MCF 10A (cell line): Measurements from ENCODE around the gene RNF217. TPM values are rescaled to one million over a fixed set of nuclear protein-coding genes. Genes with fewer than 3 reads are reported as not detected.
"Not testable (repeated sequence)": the region's sequence is repeated elsewhere in the genome, so short reads cannot be mapped to it uniquely, and the experiment has no call there.

Source experiments
- BruUV-seq: library from RNA; stranded (reverse); fragments of 400-500 nt; replicated peaks from 2 replicates; lab custom pipeline; 2021; lab: Mats Ljungman, UMichigan
- CTCF ChIA-PET: fragments of 300-600 bp; sonication (Branson Sonifier 250); formaldehyde crosslinking; extraction: SDS; loops from one replicate; lab custom pipeline; 2021; ENCODE audit warnings: antibody characterized with exemption, inconsistent platforms; lab: Yijun Ruan, JAX
- POLR2A ChIA-PET: fragments of 300-600, 350-650 bp; sonication (Branson Sonifier 250); formaldehyde crosslinking; extraction: SDS; loops from one replicate; lab custom pipeline; 2020; ENCODE audit warnings: antibody characterized with exemption, inconsistent platforms; lab: Yijun Ruan, JAX
- DNase-seq: peaks from one replicate; pipeline ENCODE4 v3.0.0-alpha.2; 2018; ENCODE audit not compliant: unreplicated experiment
- H3K27ac Mint-ChIP-seq: one replicate; pipeline ENCODE4 v1.8.0; 2022; ENCODE audit warnings: mild to moderate bottlenecking, low read depth, mixed read lengths; ENCODE audit not compliant: unreplicated experiment
- H3K27me3 Mint-ChIP-seq: one replicate; pipeline ENCODE4 v1.8.0; 2022; ENCODE audit warnings: mixed read lengths; ENCODE audit not compliant: insufficient read depth, unreplicated experiment
- H3K36me3 Mint-ChIP-seq: one replicate; pipeline ENCODE4 v1.8.0; 2022; ENCODE audit warnings: mild to moderate bottlenecking, moderate library complexity, mixed read lengths; ENCODE audit not compliant: insufficient read depth, unreplicated experiment
- H3K4me1 Mint-ChIP-seq: one replicate; pipeline ENCODE4 v1.8.0; 2022; ENCODE audit warnings: mixed read lengths; ENCODE audit not compliant: insufficient read depth, unreplicated experiment
- H3K4me3 Mint-ChIP-seq: one replicate; pipeline ENCODE4 v1.8.0; 2022; ENCODE audit warnings: mild to moderate bottlenecking, moderate library complexity, mixed read lengths; ENCODE audit not compliant: unreplicated experiment
- H3K9me3 Mint-ChIP-seq: one replicate; pipeline ENCODE4 v1.8.0; 2022; ENCODE audit warnings: mixed read lengths; ENCODE audit not compliant: unreplicated experiment
- CTCF ChIP-seq: fragments of 200-600 bp; IDR thresholded peaks from one replicate; pipeline ENCODE4 v1.8.0; 2022; ENCODE audit warnings: antibody characterized with exemption, mild to moderate bottlenecking; ENCODE audit not compliant: unreplicated experiment
- intact Hi-C: fragments of 100-400 bp; cut with micrococcal nuclease; formaldehyde crosslinking; loops from 2 replicates; pipeline ENCODE4 v1.14.1; 2022
- total RNA-seq: library from RNA; stranded (reverse); gene quantifications from 2 replicates; pipeline ENCODE4 v1.2.3, GENCODE V29; 2022

RNF217 gene
- total RNA-seq, 1 experiment from 2014 or later, result 24.8 TPM

GRCh38 chr6:124964764-124965105, 2.5 kb downstream of the RNF217 start:
- Mint-ChIP-seq H3K27me3 (no peaks in the 10 kb centered on the region), H3K9me3 (no peaks in the 10 kb centered on the region), H3K36me3 (peaks cover 24% of the 10 kb centered on the region), H3K4me1 (peaks cover 33% of the 10 kb centered on the region), H3K4me3 (peak overlapping the region; percentile 81), H3K27ac (peak overlapping the region; percentile 86)
- BruUV-seq, result no TSS peak
- peak; percentile 16 for DNase-seq
- POLR2A ChIA-PET, result interaction anchor here (0.8 to 6.3 kb wide), 16 partner anchors 9 to 229 kb away, joined by 3 to 62 read pairs (median 6); no protein-coding TSS in a partner anchor
- intact Hi-C loops, result loop anchor here (1.0 kb wide), 1 partner anchor 94 kb away; no protein-coding TSS in a partner anchor
- no peak for TF ChIP-seq CTCF
- CTCF ChIA-PET, result interaction anchor here (0.6 to 4.5 kb wide), 4 partner anchors 18 to 238 kb away, joined by 3 to 49 read pairs (median 6); no protein-coding TSS in a partner anchor

DNA sequence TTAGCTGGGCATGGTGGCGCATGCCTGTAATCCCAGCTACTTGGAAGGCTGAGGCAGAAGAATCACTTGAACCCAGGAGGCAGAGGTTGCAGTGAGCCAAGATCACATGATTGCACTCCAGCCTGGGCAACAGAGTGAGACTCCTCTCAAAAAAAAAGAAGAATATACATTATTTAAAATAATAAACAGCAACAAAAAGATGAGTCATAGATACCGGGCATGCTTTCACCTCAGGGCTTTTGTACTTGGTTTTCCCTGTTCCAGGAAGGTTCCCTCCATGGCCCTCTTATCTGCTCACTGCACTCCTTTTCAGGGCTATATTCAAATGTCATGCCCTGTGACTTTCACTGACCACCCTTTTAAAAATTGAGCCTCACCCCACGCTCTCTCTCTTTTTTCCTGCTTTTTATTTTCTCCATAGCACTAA, 3.2 kb downstream of the RNF217 start:
- peaks cover 20% of the 10 kb centered on the region for H3K36me3 Mint-ChIP-seq
- H3K27ac Mint-ChIP-seq, result peak overlapping the region; percentile 86
- DNase-seq, result peak; percentile 49
- H3K27me3 Mint-ChIP-seq, intact Hi-C loops, BruUV-seq, H3K9me3 Mint-ChIP-seq: not testable (repeated sequence)
- CTCF ChIA-PET, result interaction anchor here (0.9 to 1.3 kb wide), 4 partner anchors 13 to 148 kb away, joined by 3 to 5 read pairs (median 4); no protein-coding TSS in a partner anchor
- H3K4me1 Mint-ChIP-seq, result peaks cover 28% of the 10 kb centered on the region
- peak overlapping the region; percentile 81 for H3K4me3 Mint-ChIP-seq
- POLR2A ChIA-PET, result interaction anchor here (0.7 to 6.3 kb wide), 12 partner anchors 11 to 156 kb away, joined by 3 to 62 read pairs (median 4); no protein-coding TSS in a partner anchor

DNA sequence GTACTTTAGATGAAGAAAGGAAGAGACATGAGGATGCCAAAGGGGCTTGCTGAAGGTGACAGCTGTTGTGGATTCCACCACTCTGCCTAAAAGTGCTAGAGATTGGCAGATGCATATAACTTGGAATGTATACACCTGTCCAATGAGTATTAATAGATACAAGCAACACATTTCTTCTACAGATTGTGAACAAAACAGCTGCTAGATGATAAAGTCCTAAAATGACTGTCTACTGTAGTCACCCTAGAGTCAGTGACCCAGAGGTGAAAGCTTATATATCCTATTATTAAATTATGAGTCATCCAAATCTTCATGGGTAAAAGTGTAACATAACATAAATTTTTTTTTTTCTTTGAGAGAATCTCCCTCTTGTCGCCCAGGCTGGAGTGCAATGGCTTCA, 5.2 kb downstream of the RNF217 start:
- DNase-seq, result peak; percentile 30
- TF ChIP-seq CTCF, result no peak
- intact Hi-C loops, result no loop called here
- CTCF ChIA-PET, result interaction anchor here (0.5 to 1.7 kb wide), 4 partner anchors 9 to 145 kb away, joined by 3 to 7 read pairs (median 3); no protein-coding TSS in a partner anchor
- no peak overlapping the region for H3K4me3 Mint-ChIP-seq
- no peak overlapping the region for H3K27ac Mint-ChIP-seq
- POLR2A ChIA-PET, result interaction anchor here (0.6 to 1.2 kb wide), 4 partner anchors 10 to 1005 kb away, joined by 3 to 4 read pairs (median 4); no protein-coding TSS in a partner anchor
- peaks cover 9% of the 10 kb centered on the region for H3K9me3 Mint-ChIP-seq
- peaks cover 28% of the 10 kb centered on the region for H3K36me3 Mint-ChIP-seq
- BruUV-seq, result no TSS peak
- no peaks in the 10 kb centered on the region for H3K27me3 Mint-ChIP-seq
- H3K4me1 Mint-ChIP-seq, result peaks cover 29% of the 10 kb centered on the region

DNA sequence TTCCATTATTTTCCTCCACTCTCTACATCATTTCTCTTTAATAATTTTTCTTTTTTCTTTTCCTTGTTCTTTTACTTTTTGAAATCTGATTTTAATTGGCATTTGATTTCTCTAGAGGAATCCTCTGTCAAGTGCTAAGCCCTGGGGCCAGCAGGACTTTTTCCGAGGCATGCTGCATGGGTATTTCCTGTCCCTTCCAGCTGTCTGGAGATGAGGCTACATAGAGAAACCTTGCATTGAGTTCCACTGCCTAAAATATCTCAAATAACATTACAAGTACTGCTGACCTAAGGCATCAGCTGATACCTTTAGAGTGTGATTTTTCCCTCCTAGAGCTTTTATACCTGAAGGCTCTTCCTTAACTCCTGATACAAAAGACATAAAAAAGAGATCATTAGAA, 6.2 kb downstream of the RNF217 start:
- POLR2A ChIA-PET, result interaction anchor here (0.7 to 1.0 kb wide), 5 partner anchors 9 to 812 kb away, joined by 3 read pairs; no protein-coding TSS in a partner anchor

More for the DNA sequence above, 6.2 kb downstream of the RNF217 start:
- TF ChIP-seq CTCF, result no peak
- no TSS peak for BruUV-seq
- H3K36me3 Mint-ChIP-seq, result peaks cover 29% of the 10 kb centered on the region
- CTCF ChIA-PET, result interaction anchor here (0.6 to 2.2 kb wide), 3 partner anchors 83 to 812 kb away, joined by 3 to 8 read pairs (median 3); no protein-coding TSS in a partner anchor
- DNase-seq, result no peak
- H3K27ac Mint-ChIP-seq, result no peak overlapping the region
- peaks cover 32% of the 10 kb centered on the region for H3K4me1 Mint-ChIP-seq
- no peak overlapping the region for H3K4me3 Mint-ChIP-seq
- peaks cover 9% of the 10 kb centered on the region for H3K9me3 Mint-ChIP-seq
- intact Hi-C loops, result no loop called here
- no peaks in the 10 kb centered on the region for H3K27me3 Mint-ChIP-seq
